Inflammatory macrophage (primary cell): ENCODE measurements around the gene CALHM1.
A peak's percentile ranks its signal among the peaks of the same experiment; 100 is the strongest.
"Not testable (repeated sequence)": the region's sequence is repeated elsewhere in the genome, so short reads cannot be mapped to it uniquely, and the experiment has no call there.

Experiments used
- DNase-seq, 2 donors: peaks; one replicate each; pipeline ENCODE4 v3.0.0-alpha.2; 2020 to 2022

CALHM1 gene

DNA sequence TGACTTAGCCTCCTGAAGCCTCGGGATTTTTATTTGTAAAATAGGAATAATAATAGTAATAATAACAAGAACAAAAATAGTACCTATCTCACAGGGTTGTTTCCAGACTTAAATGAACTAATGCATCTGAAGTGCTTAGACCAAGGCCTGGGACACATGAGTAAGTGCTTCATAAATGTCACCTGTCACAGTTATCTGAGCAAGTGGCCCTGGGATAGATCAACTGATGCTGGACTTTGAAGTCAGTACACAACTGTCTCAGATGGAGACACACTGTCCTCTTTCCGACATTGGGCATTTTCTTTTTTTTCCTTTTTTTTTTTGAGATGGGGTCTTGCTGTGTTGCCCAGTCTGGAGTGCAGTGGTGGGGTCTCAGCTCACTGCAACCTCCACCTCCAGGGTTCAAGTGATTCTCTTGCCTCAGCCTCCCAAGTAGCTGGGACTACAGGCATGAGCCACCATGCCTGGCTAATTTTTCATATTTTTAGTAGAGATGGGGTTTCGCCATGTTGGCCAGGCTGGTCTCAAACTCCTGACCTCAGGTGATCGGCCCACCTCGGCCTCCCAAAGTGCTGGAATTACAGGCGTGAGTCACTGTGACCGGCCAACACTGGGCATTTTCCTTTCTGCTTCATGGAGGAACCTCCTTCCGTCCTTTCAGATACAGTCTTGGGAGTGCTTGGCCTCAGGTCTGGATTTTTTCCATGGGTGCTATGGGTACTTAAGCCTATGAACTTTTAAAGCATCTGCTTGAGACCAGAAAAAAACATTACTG, 28.1 kb upstream of the CALHM1 start:
- not testable (repeated sequence) for DNase-seq

DNA sequence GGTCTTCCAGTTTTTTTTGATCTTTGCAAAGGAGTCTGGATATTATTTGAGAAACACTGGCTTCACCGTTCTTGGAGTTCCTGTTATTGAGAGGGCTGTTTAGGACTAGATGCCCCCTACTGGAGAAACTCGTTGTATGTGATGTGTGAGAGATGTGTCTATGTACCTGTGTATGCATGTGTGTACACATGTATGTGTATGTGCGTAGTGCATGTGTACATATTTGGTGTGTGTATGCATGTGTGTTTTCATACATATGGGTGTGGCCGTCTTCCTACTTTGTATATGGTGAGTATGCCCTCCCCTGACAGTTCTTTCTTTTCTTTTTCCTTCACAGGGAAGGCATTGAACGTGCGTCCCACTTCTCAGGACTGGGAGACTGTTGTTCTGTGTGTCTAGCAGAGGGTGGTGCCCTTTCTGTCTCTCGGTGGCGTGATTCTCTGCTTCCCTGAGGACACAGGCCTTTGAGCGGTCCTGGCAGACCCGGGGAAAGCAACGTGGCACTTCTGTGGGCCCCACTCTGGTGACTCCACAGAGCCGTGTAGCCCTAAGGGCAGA, 23.4 kb upstream of the CALHM1 start:
- peak; percentile 80 to 83 for DNase-seq

- DNase-seq = no peak
These were observed 21.8 kb upstream of the CALHM1 start for GRCh38 chr10:103480521-103480920.

DNA sequence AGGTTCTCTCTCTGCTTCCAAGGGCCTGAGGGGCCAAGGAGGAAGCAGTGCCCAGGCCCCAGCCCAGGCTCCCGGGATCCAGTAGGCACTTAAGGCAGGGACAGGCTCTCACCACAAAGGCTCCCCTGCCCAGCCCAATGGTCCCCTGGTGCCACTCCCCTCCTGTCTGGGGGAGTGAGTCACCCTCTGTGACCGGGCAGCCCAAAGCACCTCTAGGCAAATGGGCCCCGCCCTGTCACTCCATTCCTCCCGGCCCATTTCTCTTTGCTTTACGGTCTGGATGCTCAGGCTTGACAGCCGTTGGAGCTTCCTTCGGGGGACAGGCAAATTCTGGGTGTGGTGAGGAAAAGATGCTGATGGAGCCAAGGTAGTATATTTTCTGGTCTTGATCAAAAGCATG, 20.4 kb upstream of the CALHM1 start, which contains the start of gene CALHM3:
CALHM3 (minus strand) TSS at position 106 of the 400 bp plus-strand sequence. CDS start 208 bp downstream, outside the sequence.
- no peak for DNase-seq

- DNase-seq = no peak
These were observed 20.0 kb upstream of the CALHM1 start for GRCh38 chr10:103478671-103479070.

DNA sequence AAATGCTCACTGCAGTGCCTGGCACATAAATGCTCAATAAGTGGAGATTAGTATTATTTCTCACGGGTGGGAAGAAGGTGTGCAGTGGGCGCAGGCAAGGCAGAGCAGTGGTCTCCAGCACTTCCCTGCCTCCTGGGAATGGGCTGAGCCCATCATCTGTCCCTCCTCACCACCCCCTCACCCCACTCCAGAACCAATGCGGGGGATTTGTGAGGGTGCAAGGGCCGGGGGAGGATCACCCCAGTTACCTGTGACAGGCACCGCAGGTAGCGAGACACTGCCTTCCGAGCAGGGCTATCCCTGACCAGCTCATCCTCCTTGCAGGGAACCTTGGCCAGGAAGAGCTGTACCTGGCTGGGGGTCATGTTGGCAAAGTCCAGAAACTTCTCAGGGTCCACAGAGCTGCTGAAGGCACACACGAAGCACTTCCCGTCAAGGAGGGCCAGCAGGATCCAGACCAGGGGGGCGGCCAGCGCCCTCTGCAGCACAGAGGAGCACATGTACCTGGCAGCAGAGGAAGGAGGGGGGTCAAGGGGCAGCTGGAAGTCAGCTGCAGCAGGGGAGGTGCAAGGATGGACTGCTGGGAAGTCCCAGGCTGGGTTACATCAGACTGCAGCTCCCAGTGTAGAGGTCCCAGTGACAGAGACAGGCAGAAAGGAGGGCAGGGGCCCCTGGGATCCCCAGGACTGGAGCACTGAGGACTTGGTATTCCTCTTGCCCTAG, 17.5 kb upstream of the CALHM1 start:
- DNase-seq = peak; percentile 20 to 66

GRCh38 chr10:103475437-103475836, 16.7 kb upstream of the CALHM1 start:
- no peak for DNase-seq

DNA sequence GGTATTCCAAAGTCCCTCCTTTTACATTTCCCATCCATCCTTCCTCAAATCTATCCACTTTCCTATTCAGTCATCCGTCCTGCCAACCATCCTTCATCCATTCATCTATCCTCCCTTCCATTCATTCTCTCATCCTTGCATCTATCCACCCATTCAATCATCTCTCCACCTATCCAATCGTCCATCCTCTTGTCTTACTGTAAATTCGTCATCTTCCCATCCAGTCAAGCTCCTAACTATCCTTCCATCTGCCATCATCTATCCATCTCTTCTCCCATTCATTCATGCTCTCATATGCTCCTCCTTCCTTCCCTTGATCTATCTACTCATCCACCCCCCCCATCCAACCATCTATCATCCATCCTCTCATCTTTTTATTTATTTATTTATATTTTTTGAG, 15.4 kb upstream of the CALHM1 start:
- no peak for DNase-seq

- no peak for DNase-seq
These were observed 14.6 kb upstream of the CALHM1 start for GRCh38 chr10:103473261-103473671.

GRCh38 chr10:103472005-103472404, 13.3 kb upstream of the CALHM1 start:
- DNase-seq = peak in 1 of 2 donors; percentile 27

DNA sequence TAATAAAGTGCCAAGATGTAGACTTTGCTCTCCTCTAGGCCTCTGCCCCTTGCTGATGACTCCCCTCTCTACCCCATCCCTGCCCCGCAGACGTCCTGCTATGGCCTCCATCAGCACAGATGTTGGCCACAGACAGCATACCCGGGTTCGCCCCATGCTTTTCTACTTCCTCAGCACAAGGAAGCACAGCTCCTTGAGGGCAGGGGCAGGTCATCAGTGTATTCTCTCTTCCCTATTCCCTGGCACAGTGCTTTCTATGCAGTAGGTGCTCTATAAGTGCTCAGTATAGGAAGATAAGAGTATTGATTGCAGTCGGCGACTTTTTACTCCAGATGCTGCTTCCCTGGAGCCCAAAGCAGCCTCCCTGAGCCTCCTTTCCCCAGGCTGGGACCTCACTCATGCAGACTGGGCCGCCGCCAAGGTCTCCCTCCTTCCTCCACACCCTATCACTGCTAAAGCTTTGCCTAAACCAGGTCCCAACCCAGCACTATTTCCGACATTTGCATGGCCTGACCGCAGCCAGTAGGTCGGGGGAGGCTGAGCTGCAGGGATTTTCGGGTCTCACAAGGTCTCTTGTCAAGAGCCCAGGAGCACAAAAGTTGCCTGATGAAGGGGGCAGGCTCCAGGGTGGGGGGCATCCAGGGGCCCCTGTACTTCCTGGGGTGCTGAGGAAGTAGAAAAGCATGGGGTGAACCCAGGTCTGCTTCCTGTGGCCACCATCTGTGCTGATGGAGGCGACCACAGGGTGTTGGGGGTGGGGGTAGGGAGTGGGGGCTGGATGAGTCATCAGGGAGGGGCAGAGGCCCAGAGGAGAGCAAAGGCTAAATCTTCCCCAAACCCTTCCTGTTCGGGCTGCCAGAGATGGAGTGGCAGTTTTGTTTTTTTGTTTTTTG, 12.3 kb upstream of the CALHM1 start:
- peak; percentile 76 to 84 for DNase-seq

GRCh38 chr10:103469201-103469600, 10.5 kb upstream of the CALHM1 start:
- peak in 1 of 2 donors; percentile 30 for DNase-seq

DNA sequence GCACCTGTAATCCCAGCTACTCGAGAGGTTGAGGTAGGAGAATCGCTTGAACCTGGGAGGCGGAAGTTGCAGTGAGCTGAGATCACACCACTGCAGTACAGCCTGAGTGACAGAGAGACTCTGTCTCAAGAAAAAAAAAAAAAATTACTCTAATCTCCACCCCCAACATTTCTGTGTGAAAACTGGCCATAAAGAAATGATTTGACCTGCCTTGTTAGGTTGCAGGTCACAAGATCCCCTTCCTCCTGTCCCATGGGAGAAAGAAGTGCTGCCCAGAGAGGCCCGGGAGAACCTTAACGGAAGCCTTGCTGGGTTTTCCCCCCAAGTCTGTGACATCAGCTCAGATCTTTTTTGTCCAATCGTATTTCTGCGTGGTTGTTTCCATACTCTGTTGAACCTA, 8.7 kb upstream of the CALHM1 start:
- peak in 1 of 2 donors; percentile 18 for DNase-seq

GRCh38 chr10:103466734-103467133, 8.0 kb upstream of the CALHM1 start:
- no peak for DNase-seq

- DNase-seq = peak; percentile 58 to 62
These were observed 6.9 kb upstream of the CALHM1 start for GRCh38 chr10:103465411-103466179.

DNA sequence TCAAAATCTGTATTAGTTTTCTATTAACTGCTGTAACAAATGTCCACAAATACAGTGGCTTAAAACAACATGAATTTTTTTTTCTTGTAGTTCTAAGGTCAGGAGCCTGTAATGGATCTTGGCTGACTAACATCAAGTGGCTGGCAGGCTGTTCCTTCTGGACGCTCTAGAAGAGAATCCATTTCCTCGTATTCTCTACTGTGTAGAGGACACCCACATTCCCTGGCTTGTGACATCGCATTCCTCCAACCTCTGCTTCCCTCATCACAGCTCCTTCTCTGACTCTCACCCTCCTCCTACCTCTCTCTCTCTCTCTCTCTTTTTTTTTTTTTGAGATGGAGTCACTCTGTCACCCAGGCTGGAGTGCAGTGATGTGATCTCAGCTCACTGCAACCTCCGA, 4.8 kb upstream of the CALHM1 start:
- peak; percentile 61 to 87 for DNase-seq

DNA sequence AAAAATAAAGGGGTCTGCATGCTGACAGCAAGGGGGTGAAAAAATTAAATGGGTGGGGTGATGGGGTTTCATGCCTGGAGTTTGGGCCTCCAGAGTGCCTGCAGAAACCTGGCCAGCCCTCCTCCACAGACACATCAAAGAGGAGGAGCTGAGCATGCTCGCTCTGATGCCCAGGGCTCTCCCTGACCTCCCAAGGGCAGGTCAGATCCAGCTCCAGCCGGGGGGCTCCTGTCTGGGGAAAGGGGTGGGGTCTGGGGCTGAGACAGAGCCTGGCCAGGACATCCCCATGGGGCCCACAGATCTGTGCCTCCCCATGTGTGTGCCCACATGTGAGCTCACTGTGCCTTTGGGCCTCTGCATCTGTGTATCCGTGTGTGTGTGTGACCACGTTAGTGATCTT, 915 bp upstream of the CALHM1 start:
- DNase-seq = no peak

DNA sequence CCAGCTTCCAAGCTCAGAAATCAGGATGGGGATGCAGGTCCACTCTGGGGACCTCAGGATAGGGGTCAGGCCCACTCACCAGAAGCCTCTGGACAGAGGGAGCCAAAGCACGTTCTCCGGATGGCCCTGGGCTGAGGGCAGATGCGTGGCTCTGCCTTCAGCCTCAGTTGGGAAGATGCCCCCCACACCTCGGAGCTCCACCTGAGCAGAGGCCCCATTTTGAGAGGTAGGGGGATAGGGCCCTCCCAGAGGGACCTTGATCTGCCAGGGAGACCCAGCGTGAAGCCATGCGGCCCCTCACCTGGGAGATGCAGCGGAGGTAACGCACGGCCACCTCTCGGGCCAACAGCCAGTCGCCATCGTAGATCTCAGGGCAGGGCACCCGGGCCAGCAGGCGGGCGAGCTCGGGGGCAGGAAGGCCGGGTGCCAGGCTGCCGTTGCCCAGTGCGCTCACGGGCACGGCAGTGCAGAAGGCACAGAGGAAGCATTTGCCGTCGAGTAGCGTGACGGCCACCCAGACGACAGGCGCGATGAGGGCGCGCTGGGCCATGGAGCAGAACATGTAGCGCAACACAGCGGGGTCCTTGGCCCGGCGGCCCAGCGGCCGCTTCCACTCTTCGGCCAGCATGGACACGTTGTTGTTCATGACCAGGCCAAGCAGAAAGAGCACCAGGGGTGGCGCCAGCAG, 660 bp downstream of the CALHM1 start:
- no peak for DNase-seq

GRCh38 chr10:103457176-103457712, 1.5 kb downstream of the CALHM1 start:
- DNase-seq = no peak

DNA sequence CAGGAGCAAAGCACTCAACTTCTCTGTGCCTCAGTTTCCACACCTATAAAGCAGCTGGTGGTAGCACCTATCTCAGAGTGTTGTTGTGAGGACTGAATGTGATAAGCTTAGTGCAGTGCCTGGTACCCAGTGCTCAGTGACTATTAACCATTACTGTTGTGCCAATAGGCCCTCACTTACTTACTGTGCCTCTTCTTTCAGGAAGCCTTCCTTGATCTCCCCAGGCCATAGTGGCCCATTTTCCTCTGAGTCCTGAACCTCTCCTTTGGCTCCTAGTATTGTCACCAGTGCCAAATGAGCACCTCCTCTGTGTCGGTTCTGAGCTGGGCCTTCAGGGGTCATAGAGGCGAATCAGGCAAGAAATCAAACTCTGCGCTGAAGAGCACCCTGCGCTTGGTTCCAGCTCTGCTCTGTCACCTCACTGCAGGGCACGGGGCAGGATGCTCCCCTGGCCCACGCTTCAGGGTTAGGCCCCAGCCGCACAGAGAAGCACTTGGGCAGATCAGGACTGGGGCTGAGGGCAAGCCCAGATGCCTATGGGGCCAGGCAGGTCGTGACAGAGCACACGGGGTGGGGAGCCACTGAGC, 2.5 kb downstream of the CALHM1 start:
- no peak for DNase-seq
